ENCODE results near the gene GDPD3.

DNA sequence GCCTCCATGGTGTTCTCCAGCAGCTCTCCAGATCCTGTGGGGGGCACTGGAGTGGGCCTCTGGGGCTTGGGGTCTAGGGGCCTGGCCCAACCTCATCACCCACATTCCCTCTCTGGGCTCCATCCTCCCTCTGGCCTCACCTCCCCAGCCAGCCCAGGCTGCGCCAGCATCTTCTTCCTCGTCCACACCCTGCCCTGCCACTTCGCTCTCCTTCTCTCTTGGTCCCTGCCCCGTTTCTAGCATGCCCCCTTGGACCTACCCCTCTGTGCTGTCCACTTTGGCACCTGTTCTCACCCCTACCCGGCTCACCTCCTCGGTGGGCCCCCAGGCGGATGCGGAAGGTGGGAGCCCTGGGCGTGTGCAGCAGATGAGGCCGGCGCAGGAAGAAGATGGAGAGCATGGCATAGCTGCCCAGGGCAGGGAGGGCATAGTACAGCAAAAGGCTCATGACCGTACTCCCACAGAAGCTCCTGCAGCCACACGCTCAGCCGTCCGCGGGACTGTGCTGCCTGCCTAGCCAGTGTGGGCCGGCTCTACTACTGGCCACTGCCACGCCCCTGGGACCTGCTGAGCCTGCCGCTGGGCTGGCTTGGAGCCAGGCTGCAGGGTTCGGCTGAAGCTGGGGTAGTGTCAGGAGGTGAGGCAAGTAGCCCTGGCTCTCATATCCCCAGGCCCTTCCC, at the start of gene GDPD3:
- TF ChIP-seq, protein P1, sequence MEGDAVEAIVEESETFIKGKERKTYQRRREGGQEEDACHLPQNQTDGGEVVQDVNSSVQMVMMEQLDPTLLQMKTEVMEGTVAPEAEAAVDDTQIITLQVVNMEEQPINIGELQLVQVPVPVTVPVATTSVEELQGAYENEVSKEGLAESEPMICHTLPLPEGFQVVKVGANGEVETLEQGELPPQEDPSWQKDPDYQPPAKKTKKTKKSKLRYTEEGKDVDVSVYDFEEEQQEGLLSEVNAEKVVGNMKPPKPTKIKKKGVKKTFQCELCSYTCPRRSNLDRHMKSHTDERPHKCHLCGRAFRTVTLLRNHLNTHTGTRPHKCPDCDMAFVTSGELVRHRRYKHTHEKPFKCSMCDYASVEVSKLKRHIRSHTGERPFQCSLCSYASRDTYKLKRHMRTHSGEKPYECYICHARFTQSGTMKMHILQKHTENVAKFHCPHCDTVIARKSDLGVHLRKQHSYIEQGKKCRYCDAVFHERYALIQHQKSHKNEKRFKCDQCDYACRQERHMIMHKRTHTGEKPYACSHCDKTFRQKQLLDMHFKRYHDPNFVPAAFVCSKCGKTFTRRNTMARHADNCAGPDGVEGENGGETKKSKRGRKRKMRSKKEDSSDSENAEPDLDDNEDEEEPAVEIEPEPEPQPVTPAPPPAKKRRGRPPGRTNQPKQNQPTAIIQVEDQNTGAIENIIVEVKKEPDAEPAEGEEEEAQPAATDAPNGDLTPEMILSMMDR (IDR thresholded peaks at IDR 0.05; ENCODE audit: low read depth, low read length, poor library complexity, severe bottlenecking), result no peak
- TF ChIP-seq EZH2phosphoT487 (IDR thresholded peaks at IDR 0.05; ENCODE audit: borderline replicate concordance, low read length), result no peak
